H1 (cell line): Measurements from ENCODE around the gene AGO3. TPM values are rescaled to one million over a fixed set of nuclear protein-coding genes. Genes with fewer than 3 reads are reported as not detected.

ENCODE experiments used
- CEBPB ChIP-seq: IDR thresholded peaks from 2 replicates; pipeline ENCODE4 v1.6.1; 2012; ENCODE audit warnings: low read depth, low read length
- CREB1 ChIP-seq: IDR thresholded peaks from 2 replicates; pipeline ENCODE4 v1.6.1; 2012; ENCODE audit warnings: inconsistent platforms
- HDAC2 ChIP-seq, 2 experiments: fragments of 300-600 bp in 1 of 2; sonication (generic) in 1 of 2; IDR thresholded peaks; 2 replicates each; pipeline ENCODE4 v1.6.1; 2011 to 2012; ENCODE audit warnings: low read depth in 2 of 2, low read length in 2 of 2, mild to moderate bottlenecking in 2 of 2, moderate library complexity in 2 of 2, borderline replicate concordance in 1 of 2, inconsistent platforms in 1 of 2
- PHF8 ChIP-seq: fragments of 200-600 bp; sonication (generic); conservative IDR thresholded peaks from 2 replicates; pipeline ENCODE4 v1.7.1; 2012; ENCODE audit warnings: low read depth, mild to moderate bottlenecking, inconsistent platforms, low read length, moderate library complexity
- SIN3A ChIP-seq, 2 experiments: IDR thresholded peaks in 1 of 2; conservative IDR thresholded peaks in 1 of 2; 2 replicates each; pipeline ENCODE4 v1.6.1; 2011 to 2012; ENCODE audit warnings: low read length in 2 of 2, improper control_type of control experiment in 1 of 2, low read depth in 1 of 2, mild to moderate bottlenecking in 1 of 2
- SUZ12 ChIP-seq: fragments of 200-600 bp; sonication (generic); IDR thresholded peaks from 2 replicates; pipeline ENCODE4 v1.6.1; 2012; ENCODE audit warnings: mild to moderate bottlenecking, inconsistent platforms, low read length, moderate library complexity, mixed read lengths
- polyA plus RNA-seq, 7 experiments: library from polyadenylated mRNA; depleted of rRNA in 3 of 7; stranded (reverse) in 5 of 7; unstranded in 2 of 7; fragments of >200 nt in 5 of 7; fragments of 200-250 nt in 2 of 7; gene quantifications; 1 replicate in 5 of 7; 2 replicates in 1 of 7; 4 replicates in 1 of 7; pipeline versions ENCODE4 v1.2.1 to v1.2.3, GENCODE V29; 2011 to 2013; ENCODE audit warnings: missing spikeins in 2 of 7, mixed read lengths in 2 of 7
- total RNA-seq: library from RNA; stranded (reverse); fragmentation: NEBNext Ultra II Directional; extraction: Animal tissue kit (Norgen Biotek cat#: 25700); gene quantifications from 2 replicates; pipeline ENCODE4 v1.2.1, GENCODE V29; 2021
- TF ChIP-seq, protein P1 (sequence below): IDR thresholded peaks from 2 replicates; pipeline ENCODE4 v1.6.1; 2012; ENCODE audit warnings: inconsistent platforms
- TF ChIP-seq, protein P2 (sequence below): fragments of 300-600 bp; sonication (generic); IDR thresholded peaks from 2 replicates; pipeline ENCODE4 v1.7.1; 2012; ENCODE audit warnings: low read length, moderate library complexity, mild to moderate bottlenecking, inconsistent platforms; ENCODE audit not compliant: insufficient replicate concordance

Gene AGO3
- total and polyA plus RNA-seq, 2 of the 8 experiments (the other 6 are each of a cell fraction or from before 2014, with no cell fraction given) = 10.7 to 26.4 TPM

GRCh38 chr1:35929730-35930592 is 944 bp upstream of the AGO3 start (continued):
- TF ChIP-seq SIN3A (conservative IDR thresholded peaks at IDR 0.05 in 1 of 2, IDR thresholded peaks at IDR 0.05 in 1 of 2; ENCODE audit: low read depth in 1 of 2, low read length in 2 of 2) = 0 out of 4 replicates have a peak, but pooled peaks of 1 of the 2 experiments have one; percentile 11
- no peak for TF ChIP-seq PHF8
- TF ChIP-seq CREB1 = no peak
- no peak for TF ChIP-seq SUZ12
- TF ChIP-seq, protein P1, sequence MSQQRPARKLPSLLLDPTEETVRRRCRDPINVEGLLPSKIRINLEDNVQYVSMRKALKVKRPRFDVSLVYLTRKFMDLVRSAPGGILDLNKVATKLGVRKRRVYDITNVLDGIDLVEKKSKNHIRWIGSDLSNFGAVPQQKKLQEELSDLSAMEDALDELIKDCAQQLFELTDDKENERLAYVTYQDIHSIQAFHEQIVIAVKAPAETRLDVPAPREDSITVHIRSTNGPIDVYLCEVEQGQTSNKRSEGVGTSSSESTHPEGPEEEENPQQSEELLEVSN = no peak
- no peak for TF ChIP-seq CEBPB
- TF ChIP-seq, protein P2, sequence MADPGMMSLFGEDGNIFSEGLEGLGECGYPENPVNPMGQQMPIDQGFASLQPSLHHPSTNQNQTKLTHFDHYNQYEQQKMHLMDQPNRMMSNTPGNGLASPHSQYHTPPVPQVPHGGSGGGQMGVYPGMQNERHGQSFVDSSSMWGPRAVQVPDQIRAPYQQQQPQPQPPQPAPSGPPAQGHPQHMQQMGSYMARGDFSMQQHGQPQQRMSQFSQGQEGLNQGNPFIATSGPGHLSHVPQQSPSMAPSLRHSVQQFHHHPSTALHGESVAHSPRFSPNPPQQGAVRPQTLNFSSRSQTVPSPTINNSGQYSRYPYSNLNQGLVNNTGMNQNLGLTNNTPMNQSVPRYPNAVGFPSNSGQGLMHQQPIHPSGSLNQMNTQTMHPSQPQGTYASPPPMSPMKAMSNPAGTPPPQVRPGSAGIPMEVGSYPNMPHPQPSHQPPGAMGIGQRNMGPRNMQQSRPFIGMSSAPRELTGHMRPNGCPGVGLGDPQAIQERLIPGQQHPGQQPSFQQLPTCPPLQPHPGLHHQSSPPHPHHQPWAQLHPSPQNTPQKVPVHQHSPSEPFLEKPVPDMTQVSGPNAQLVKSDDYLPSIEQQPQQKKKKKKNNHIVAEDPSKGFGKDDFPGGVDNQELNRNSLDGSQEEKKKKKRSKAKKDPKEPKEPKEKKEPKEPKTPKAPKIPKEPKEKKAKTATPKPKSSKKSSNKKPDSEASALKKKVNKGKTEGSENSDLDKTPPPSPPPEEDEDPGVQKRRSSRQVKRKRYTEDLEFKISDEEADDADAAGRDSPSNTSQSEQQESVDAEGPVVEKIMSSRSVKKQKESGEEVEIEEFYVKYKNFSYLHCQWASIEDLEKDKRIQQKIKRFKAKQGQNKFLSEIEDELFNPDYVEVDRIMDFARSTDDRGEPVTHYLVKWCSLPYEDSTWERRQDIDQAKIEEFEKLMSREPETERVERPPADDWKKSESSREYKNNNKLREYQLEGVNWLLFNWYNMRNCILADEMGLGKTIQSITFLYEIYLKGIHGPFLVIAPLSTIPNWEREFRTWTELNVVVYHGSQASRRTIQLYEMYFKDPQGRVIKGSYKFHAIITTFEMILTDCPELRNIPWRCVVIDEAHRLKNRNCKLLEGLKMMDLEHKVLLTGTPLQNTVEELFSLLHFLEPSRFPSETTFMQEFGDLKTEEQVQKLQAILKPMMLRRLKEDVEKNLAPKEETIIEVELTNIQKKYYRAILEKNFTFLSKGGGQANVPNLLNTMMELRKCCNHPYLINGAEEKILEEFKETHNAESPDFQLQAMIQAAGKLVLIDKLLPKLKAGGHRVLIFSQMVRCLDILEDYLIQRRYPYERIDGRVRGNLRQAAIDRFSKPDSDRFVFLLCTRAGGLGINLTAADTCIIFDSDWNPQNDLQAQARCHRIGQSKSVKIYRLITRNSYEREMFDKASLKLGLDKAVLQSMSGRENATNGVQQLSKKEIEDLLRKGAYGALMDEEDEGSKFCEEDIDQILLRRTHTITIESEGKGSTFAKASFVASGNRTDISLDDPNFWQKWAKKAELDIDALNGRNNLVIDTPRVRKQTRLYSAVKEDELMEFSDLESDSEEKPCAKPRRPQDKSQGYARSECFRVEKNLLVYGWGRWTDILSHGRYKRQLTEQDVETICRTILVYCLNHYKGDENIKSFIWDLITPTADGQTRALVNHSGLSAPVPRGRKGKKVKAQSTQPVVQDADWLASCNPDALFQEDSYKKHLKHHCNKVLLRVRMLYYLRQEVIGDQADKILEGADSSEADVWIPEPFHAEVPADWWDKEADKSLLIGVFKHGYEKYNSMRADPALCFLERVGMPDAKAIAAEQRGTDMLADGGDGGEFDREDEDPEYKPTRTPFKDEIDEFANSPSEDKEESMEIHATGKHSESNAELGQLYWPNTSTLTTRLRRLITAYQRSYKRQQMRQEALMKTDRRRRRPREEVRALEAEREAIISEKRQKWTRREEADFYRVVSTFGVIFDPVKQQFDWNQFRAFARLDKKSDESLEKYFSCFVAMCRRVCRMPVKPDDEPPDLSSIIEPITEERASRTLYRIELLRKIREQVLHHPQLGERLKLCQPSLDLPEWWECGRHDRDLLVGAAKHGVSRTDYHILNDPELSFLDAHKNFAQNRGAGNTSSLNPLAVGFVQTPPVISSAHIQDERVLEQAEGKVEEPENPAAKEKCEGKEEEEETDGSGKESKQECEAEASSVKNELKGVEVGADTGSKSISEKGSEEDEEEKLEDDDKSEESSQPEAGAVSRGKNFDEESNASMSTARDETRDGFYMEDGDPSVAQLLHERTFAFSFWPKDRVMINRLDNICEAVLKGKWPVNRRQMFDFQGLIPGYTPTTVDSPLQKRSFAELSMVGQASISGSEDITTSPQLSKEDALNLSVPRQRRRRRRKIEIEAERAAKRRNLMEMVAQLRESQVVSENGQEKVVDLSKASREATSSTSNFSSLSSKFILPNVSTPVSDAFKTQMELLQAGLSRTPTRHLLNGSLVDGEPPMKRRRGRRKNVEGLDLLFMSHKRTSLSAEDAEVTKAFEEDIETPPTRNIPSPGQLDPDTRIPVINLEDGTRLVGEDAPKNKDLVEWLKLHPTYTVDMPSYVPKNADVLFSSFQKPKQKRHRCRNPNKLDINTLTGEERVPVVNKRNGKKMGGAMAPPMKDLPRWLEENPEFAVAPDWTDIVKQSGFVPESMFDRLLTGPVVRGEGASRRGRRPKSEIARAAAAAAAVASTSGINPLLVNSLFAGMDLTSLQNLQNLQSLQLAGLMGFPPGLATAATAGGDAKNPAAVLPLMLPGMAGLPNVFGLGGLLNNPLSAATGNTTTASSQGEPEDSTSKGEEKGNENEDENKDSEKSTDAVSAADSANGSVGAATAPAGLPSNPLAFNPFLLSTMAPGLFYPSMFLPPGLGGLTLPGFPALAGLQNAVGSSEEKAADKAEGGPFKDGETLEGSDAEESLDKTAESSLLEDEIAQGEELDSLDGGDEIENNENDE = no peak
- no peak for TF ChIP-seq HDAC2 (IDR thresholded peaks at IDR 0.05; ENCODE audit: borderline replicate concordance in 1 of 2, low read depth in 2 of 2, low read length in 2 of 2)
